H1 (cell line): ENCODE data around the gene ASB6. TPM values are rescaled to one million over a fixed set of nuclear protein-coding genes. Genes with fewer than 3 reads are reported as not detected.

Source experiments
- ASH2L ChIP-seq: fragments of 200-600, 300-600 bp; sonication (generic); IDR thresholded peaks from one replicate; pipeline ENCODE4 v1.7.1; 2017; ENCODE audit warnings: low read length
- CHD7 ChIP-seq: fragments of 300-600 bp; sonication (generic); IDR thresholded peaks from 2 replicates; pipeline ENCODE4 v1.7.1; 2012; ENCODE audit warnings: low read length, moderate library complexity, mild to moderate bottlenecking, inconsistent platforms; ENCODE audit not compliant: insufficient replicate concordance
- CTBP2 ChIP-seq: IDR thresholded peaks from 2 replicates; pipeline ENCODE4 v1.7.0; 2011; ENCODE audit warnings: borderline replicate concordance, mild to moderate bottlenecking, moderate library complexity, mixed read lengths, low read length; ENCODE audit not compliant: insufficient read depth, insufficient read length
- EZH2 ChIP-seq: fragments of 200-600 bp; sonication (generic); IDR thresholded peaks from 2 replicates; pipeline ENCODE4 v1.7.1; 2012; ENCODE audit warnings: low read depth, mild to moderate bottlenecking, moderate library complexity, low read length, inconsistent platforms; ENCODE audit not compliant: severe bottlenecking
- KDM1A ChIP-seq: fragments of 200-600, 300-600 bp; sonication (generic); IDR thresholded peaks from 2 replicates; pipeline ENCODE4 v1.7.1; 2016; ENCODE audit warnings: mild to moderate bottlenecking, low read length, borderline replicate concordance
- MAX ChIP-seq: IDR thresholded peaks from 2 replicates; pipeline ENCODE4 v1.6.1; 2012; ENCODE audit warnings: inconsistent platforms
- NRF1 ChIP-seq: IDR thresholded peaks from 2 replicates; pipeline ENCODE4 v1.6.1; 2011; ENCODE audit warnings: mild to moderate bottlenecking, low read depth, low read length, improper control_type of control experiment
- POLR2A ChIP-seq, 2 experiments: IDR thresholded peaks; 1 replicate in 1 of 2; 2 replicates in 1 of 2; pipeline ENCODE4 v1.6.1; 2011; ENCODE audit warnings: low read depth in 2 of 2, low read length in 2 of 2, mild to moderate bottlenecking in 2 of 2; ENCODE audit errors: control extremely low read depth in 1 of 2
- RBBP5 ChIP-seq: IDR thresholded peaks from 2 replicates; pipeline ENCODE4 v1.7.1; 2012; ENCODE audit warnings: low read depth, mild to moderate bottlenecking, inconsistent platforms, low read length, moderate library complexity, borderline replicate concordance
- SUZ12 ChIP-seq: fragments of 200-600 bp; sonication (generic); IDR thresholded peaks from 2 replicates; pipeline ENCODE4 v1.6.1; 2012; ENCODE audit warnings: mild to moderate bottlenecking, inconsistent platforms, low read length, moderate library complexity, mixed read lengths
- ZNF274 ChIP-seq: IDR thresholded peaks from 2 replicates; pipeline ENCODE4 v1.7.0; 2012; ENCODE audit warnings: low read length, borderline replicate concordance; ENCODE audit errors: extremely low read depth
- polyA plus RNA-seq, 7 experiments: library from polyadenylated mRNA; depleted of rRNA in 3 of 7; stranded (reverse) in 5 of 7; unstranded in 2 of 7; fragments of >200 nt in 5 of 7; fragments of 200-250 nt in 2 of 7; gene quantifications; 1 replicate in 5 of 7; 2 replicates in 1 of 7; 4 replicates in 1 of 7; pipeline versions ENCODE4 v1.2.1 to v1.2.3, GENCODE V29; 2011 to 2013; ENCODE audit warnings: missing spikeins in 2 of 7, mixed read lengths in 2 of 7
- total RNA-seq: library from RNA; stranded (reverse); fragmentation: NEBNext Ultra II Directional; extraction: Animal tissue kit (Norgen Biotek cat#: 25700); gene quantifications from 2 replicates; pipeline ENCODE4 v1.2.1, GENCODE V29; 2021

Gene ASB6
- total and polyA plus RNA-seq, 2 of the 8 experiments (the other 6 are each of a cell fraction or from before 2014, with no cell fraction given), result 14.0 to 17.3 TPM

- no peak for TF ChIP-seq CHD7
- TF ChIP-seq ZNF274, result no peak
- TF ChIP-seq RBBP5, result no peak
- no peak for TF ChIP-seq NRF1
- no peak for TF ChIP-seq KDM1A
- TF ChIP-seq MAX, result no peak
- no peak for TF ChIP-seq ASH2L
- TF ChIP-seq POLR2A (IDR thresholded peaks at IDR 0.05; ENCODE audit: control extremely low read depth in 1 of 2, low read depth in 2 of 2, low read length in 2 of 2), result no peak
- no peak for TF ChIP-seq EZH2
- TF ChIP-seq CTBP2, result no peak
- no peak for TF ChIP-seq SUZ12
- TF ChIP-seq, all 59 proteins: peak for 0
These were observed 2.8 kb downstream of the ASB6 start (continued) for GRCh38 chr9:129639034-129639630.
